Uterus (tissue), 4 donors: Measurements from ENCODE around the gene MTHFR. TPM values are rescaled to one million over a fixed set of nuclear protein-coding genes. Genes with fewer than 3 reads are reported as not detected.

ENCODE experiments used
- DNase-seq, 2 donors: peaks; one replicate each; pipeline ENCODE4 v3.0.0-alpha.2; 2019 to 2020
- H3K27ac ChIP-seq, 2 donors: fragments of 200-600 bp; sonication (generic); 1 replicate in 1 of 2; 2 replicates in 1 of 2; pipeline ENCODE4 v1.5.1; 2016 to 2018
- H3K27me3 ChIP-seq, 2 donors: fragments of 200-600 bp; sonication (generic); one replicate each; pipeline ENCODE4 v1.5.1; 2018 to 2019; ENCODE audit warnings: control low read depth in 1 of 2
- H3K36me3 ChIP-seq, 2 donors: fragments of 200-600 bp; sonication (generic); one replicate each; pipeline ENCODE4 v1.5.1; 2019; ENCODE audit warnings: control low read depth in 1 of 2
- H3K4me1 ChIP-seq, 2 donors: fragments of 200-600 bp; sonication (generic); one replicate each; pipeline ENCODE4 v1.5.1; 2018 to 2019; ENCODE audit warnings: control low read depth in 1 of 2
- H3K4me3 ChIP-seq, 2 donors: fragments of 200-600 bp; sonication (generic); 1 replicate in 1 of 2; 2 replicates in 1 of 2; pipeline ENCODE4 v1.5.1; 2018 to 2019; ENCODE audit warnings: mild to moderate bottlenecking in 1 of 2
- H3K9me3 ChIP-seq, 2 donors: fragments of 200-600 bp; sonication (generic); one replicate each; pipeline ENCODE4 v1.5.1; 2019; ENCODE audit warnings: control low read depth in 1 of 2
- POLR2A ChIP-seq, 2 donors: fragments of 450-650 bp; IDR thresholded peaks; one replicate each; pipeline ENCODE4 v1.6.1; 2016; ENCODE audit warnings: antibody characterized with exemption in 2 of 2, mild to moderate bottlenecking in 1 of 2, moderate library complexity in 1 of 2
- intact Hi-C: fragments of 100-400 bp; cut with DNase I; formaldehyde crosslinking; loops from one replicate; pipeline ENCODE4 v1.15.1; 2023; ENCODE audit warnings: low total_unique reads
- total RNA-seq, 4 donors: library from RNA; depleted of rRNA in 3 of 4; stranded (reverse); fragments of >200 nt in 3 of 4; gene quantifications; one replicate each; pipeline versions ENCODE4 v1.1.0 to v1.2.4, GENCODE V29; 2014 to 2023
- TF ChIP-seq, protein P1 (sequence below), 4 experiments: fragments of 200-600 bp in 2 of 4; fragments of 450-650 bp in 2 of 4; sonication (generic) in 2 of 4; IDR thresholded peaks; one replicate each; pipeline ENCODE4 v1.5.1; 2016 to 2019; ENCODE audit warnings: antibody characterized with exemption in 4 of 4, mild to moderate bottlenecking in 2 of 4, moderate library complexity in 1 of 4
- donor health status: DM: yes; HTN: yes; CAD: no.

MTHFR gene
- total RNA-seq, 4 donors from 2014 or later = 15.0 to 56.8 (median 29.9) TPM

GRCh38 chr1:11777658-11778322 lies 28.0 kb downstream of the MTHFR start:
- H3K27me3 ChIP-seq = no peaks in the 10 kb centered on the region
- H3K27ac ChIP-seq = no peak overlapping the region
- no peaks in the 10 kb centered on the region for H3K9me3 ChIP-seq
- intact Hi-C loops = no loop called here
- H3K4me1 ChIP-seq = no peaks in the 10 kb centered on the region
- no peak for DNase-seq
- no peak for TF ChIP-seq POLR2A (IDR thresholded peaks at IDR 0.05)
- TF ChIP-seq, protein P1, sequence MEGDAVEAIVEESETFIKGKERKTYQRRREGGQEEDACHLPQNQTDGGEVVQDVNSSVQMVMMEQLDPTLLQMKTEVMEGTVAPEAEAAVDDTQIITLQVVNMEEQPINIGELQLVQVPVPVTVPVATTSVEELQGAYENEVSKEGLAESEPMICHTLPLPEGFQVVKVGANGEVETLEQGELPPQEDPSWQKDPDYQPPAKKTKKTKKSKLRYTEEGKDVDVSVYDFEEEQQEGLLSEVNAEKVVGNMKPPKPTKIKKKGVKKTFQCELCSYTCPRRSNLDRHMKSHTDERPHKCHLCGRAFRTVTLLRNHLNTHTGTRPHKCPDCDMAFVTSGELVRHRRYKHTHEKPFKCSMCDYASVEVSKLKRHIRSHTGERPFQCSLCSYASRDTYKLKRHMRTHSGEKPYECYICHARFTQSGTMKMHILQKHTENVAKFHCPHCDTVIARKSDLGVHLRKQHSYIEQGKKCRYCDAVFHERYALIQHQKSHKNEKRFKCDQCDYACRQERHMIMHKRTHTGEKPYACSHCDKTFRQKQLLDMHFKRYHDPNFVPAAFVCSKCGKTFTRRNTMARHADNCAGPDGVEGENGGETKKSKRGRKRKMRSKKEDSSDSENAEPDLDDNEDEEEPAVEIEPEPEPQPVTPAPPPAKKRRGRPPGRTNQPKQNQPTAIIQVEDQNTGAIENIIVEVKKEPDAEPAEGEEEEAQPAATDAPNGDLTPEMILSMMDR (IDR thresholded peaks at IDR 0.05) = no peak
- H3K4me3 ChIP-seq = no peak overlapping the region
- no peaks in the 10 kb centered on the region for H3K36me3 ChIP-seq

DNA sequence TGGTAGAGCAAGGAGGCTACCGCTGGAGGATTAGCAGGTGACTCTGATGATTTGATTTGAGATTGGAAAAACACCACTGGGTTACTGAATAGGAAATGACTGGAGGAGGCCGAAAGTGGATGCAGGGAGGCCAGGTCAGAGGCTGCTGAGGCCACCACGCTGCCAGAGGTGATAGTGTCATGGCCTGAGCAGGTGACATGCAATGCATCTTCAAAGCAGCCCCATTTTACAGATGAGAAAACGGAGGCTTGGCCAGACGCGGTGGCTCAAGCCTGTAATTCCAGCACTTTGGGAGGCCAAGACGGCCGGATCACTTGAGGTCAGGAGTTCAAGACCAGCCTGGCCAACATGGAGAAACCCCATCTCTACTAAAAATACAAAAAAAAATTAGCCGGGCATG lies 31.0 kb downstream of the MTHFR start:
- no peak overlapping the region for H3K4me3 ChIP-seq
- no peaks in the 10 kb centered on the region for H3K27me3 ChIP-seq
- H3K27ac ChIP-seq = no peak overlapping the region
- intact Hi-C loops = no loop called here
- no peaks in the 10 kb centered on the region for H3K36me3 ChIP-seq
- DNase-seq = no peak
- no peaks in the 10 kb centered on the region for H3K4me1 ChIP-seq
- TF ChIP-seq POLR2A (IDR thresholded peaks at IDR 0.05) = no peak
- TF ChIP-seq, protein P1 (IDR thresholded peaks at IDR 0.05) = no peak
- H3K9me3 ChIP-seq = no peaks in the 10 kb centered on the region

GRCh38 chr1:11772458-11772857 lies 33.3 kb downstream of the MTHFR start:
- H3K9me3 ChIP-seq = no peaks in the 10 kb centered on the region
- H3K36me3 ChIP-seq = no peaks in the 10 kb centered on the region
- no peaks in the 10 kb centered on the region for H3K27me3 ChIP-seq
- H3K27ac ChIP-seq = no peak overlapping the region
- no peak for TF ChIP-seq POLR2A (IDR thresholded peaks at IDR 0.05)
- TF ChIP-seq, protein P1 (IDR thresholded peaks at IDR 0.05) = no peak
- no peak for DNase-seq
- intact Hi-C loops = no loop called here
- H3K4me3 ChIP-seq = no peak overlapping the region
- H3K4me1 ChIP-seq = no peaks in the 10 kb centered on the region

DNA sequence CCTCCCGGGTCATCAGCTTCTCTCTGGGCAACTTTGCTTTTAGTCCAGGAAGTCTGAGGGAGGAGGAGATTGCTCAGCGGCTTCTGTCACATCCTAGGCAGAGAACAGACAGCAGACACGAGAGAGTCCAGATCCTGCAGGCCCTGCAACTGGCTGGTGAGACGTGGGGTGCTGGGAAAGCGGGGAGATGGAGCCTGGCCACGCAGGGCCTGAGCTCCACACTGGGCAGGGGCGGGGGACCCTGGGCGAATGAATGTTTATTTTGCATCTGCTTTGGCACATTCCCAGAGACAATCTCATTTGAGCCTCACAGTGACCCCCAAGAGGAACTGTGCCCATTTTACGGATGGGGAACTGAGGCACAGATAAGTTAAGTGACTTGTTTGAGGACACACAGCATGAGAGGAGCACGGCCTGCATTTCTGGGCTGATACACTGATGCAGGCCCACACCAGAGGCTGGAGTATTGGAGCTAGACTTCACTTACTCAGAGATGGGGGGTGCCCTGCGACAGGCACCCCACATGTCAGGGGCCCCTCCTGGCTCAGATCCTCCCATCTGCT lies 34.2 kb downstream of the MTHFR start:
- H3K27ac ChIP-seq = no peak overlapping the region
- no peaks in the 10 kb centered on the region for H3K36me3 ChIP-seq
- H3K4me3 ChIP-seq = no peak overlapping the region
- no peaks in the 10 kb centered on the region for H3K4me1 ChIP-seq
- no peaks in the 10 kb centered on the region for H3K27me3 ChIP-seq
- TF ChIP-seq, protein P1 (IDR thresholded peaks at IDR 0.05) = no peak
- TF ChIP-seq POLR2A (IDR thresholded peaks at IDR 0.05) = no peak
- intact Hi-C loops = no loop called here
- no peaks in the 10 kb centered on the region for H3K9me3 ChIP-seq
- no peak for DNase-seq

DNA sequence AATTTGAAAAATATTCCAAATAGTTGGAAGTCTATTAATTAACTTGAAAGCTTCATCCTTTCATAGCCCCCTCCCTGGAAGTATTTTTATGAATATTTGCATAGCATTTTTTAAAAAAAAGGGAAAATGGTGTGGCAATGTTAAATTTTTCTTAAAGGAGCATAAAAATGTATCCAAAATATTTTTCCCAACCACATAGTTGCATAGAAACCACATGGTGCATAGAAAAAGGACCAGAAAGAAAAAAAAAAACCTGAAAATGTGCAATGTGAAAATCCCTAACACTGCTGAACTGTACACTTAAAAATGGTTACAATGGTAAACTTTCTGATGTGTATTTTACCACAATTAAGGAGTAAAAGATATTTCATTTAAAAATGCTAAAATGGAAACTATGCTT lies 35.8 kb downstream of the MTHFR start:
- no peak overlapping the region for H3K27ac ChIP-seq
- H3K9me3 ChIP-seq = no peaks in the 10 kb centered on the region
- intact Hi-C loops = no loop called here
- H3K4me3 ChIP-seq = no peak overlapping the region
- H3K36me3 ChIP-seq = no peaks in the 10 kb centered on the region
- DNase-seq = no peak
- no peaks in the 10 kb centered on the region for H3K27me3 ChIP-seq
- TF ChIP-seq, protein P1 (IDR thresholded peaks at IDR 0.05) = no peak
- TF ChIP-seq POLR2A (IDR thresholded peaks at IDR 0.05) = no peak
- no peaks in the 10 kb centered on the region for H3K4me1 ChIP-seq
